GM20431 (cell line): ENCODE measurements around the gene C3orf22.

Source experiments
- in situ Hi-C: fragments of 300-500 bp; cut with MseI, MboI; formaldehyde crosslinking; loops from one replicate; pipeline ENCODE4 v1.15.0; 2020; ENCODE audit warnings: low sequenced_read_pairs; ENCODE audit not compliant: unreplicated experiment

The C3orf22 gene

DNA sequence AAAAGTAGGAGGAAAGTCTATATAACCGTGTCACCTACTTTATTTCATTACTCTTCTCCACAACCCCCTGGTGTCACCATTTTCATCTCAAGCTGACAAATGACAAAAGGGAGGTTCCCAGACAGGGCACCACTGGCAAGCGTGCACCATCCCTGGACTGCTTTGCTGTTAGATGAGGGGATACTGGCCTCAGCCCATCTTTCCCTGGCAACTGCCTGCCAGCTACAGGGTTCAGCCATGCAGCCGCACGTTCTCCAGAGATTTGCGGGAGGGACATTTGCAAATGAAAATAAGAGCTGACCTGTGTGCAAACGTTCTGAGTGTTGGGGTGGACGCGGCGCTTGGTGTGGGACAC is 41.8 kb downstream of the C3orf22 start:
- in situ Hi-C loops = no loop called here

DNA sequence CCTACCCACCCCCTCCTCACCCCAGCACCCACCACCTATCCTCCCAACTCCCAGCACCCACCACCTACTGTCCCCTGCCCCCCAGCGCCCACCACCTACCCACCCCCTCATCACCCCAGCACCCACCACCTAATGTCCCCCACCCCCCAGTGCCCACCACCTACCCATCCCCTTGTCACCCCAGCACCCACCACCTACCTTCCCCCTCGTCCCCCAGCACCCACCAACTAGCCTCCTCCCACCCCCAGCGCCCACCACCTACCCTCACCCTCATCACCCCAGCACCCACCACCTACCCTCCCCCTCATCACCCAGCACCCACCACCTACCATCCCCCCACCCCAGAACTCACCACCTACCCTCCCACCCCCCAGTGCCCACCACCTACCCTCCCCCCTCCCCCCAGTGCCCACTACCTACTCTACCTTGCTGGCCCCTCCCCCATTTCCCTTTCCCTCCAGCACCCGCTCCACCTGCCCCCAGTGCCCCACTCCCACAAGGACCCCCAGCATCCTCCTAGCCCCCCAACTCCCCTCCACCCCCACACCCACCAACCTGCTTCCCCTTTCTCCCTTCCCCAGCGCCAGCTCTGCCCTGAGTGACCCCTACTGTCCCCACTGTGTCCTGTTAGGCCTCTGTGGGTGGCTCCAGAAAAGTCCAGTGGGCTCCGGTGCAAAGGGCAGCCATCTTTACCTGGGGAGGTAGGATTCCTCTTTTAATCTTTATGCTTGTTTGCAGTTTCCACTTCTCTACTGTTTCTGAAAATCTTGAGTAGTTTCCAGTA is 42.4 kb downstream of the C3orf22 start:
- in situ Hi-C loops = no loop called here

GRCh38 chr3:126515066-126515706 is 43.5 kb downstream of the C3orf22 start:
- in situ Hi-C loops = no loop called here

DNA sequence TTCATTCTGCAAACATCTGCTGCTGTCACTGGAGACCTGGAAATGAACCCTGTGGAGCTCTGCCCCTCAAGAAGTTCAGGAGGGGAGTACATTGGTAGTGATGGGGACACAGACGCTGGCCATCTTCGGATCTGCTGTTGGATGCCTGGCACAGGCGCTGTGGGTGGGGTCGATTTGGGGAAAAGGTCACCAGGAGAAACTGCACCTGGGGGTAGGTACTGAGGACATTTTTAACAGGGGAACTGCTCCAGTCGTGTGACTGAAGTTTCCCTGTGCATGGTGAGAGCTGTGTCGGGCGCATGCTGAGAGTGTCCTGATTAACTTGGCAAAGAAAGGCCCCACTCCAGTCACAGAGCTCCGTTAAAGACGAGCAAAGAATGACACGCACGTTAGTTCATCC is 44.6 kb downstream of the C3orf22 start:
- in situ Hi-C loops = no loop called here

- in situ Hi-C loops = no loop called here
These were observed 45.6 kb downstream of the C3orf22 start for GRCh38 chr3:126512916-126513650.

GRCh38 chr3:126512026-126512425 is 46.7 kb downstream of the C3orf22 start:
- in situ Hi-C loops = no loop called here

GRCh38 chr3:126511291-126511690 is 47.4 kb downstream of the C3orf22 start:
- in situ Hi-C loops = no loop called here

GRCh38 chr3:126510308-126510910 is 48.3 kb downstream of the C3orf22 start:
- in situ Hi-C loops = no loop called here

- in situ Hi-C loops = no loop called here
These were observed 49.0 kb downstream of the C3orf22 start for GRCh38 chr3:126509597-126510307.

GRCh38 chr3:126508564-126508964 is 50.2 kb downstream of the C3orf22 start:
- in situ Hi-C loops = no loop called here

DNA sequence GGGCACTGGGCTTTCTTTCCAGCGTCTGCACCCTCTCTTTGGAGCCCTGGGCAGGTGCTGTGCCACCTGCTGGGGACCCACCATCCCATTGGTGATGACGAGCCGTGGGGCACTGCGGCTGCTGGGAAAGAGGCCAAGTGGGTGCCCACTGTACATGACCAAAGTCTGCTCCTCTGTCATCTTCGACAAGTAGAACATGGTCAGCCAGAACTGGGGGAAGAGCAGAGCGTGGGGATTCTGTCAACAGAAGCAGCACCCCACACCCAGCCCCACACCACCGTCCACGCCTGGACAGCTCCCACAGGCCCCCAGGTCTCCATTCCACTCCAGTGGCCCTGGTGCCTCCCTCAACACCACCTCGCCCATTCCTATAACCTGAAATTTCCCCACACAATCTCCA is 50.8 kb downstream of the C3orf22 start:
- in situ Hi-C loops = no loop called here

DNA sequence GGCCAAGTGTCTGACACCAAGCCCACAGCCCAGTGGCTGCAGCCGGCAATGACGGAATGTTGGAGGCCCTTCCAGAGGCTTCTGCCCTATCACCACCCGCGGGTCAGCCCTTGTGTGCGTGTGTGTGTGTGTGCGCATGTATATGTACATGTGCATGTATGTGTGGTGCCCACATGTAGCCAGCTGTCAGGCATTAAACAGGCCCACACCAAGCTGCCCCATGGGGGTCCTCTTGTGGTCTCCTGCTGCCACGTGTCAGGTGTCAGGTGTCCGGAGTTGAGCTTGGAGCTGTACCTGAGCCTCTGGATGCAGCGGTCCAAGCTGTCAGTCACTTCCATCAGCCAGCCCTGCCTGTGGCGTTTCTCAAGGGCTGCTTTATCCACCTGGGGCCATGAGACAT is 55.0 kb downstream of the C3orf22 start:
- in situ Hi-C loops = no loop called here

DNA sequence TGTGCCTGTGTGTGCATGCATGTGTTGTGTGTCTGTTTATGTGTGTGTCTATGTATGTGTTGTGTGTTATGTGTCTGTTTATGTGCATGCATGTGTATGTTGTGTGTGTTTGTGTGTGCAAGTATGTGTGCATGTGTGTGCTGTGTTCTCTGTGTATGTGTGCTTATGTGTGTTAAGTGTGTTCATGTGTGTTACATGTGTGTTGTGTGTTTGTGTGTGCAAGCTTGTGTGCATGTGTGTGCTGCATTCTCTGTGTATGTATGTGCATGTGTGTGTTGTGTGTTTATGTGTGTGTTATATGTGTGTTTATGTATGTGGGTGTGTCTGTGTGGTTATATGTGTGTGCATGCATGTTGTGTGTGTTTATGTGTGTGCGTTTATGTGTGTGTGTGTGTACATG is 56.1 kb downstream of the C3orf22 start:
- in situ Hi-C loops = no loop called here

DNA sequence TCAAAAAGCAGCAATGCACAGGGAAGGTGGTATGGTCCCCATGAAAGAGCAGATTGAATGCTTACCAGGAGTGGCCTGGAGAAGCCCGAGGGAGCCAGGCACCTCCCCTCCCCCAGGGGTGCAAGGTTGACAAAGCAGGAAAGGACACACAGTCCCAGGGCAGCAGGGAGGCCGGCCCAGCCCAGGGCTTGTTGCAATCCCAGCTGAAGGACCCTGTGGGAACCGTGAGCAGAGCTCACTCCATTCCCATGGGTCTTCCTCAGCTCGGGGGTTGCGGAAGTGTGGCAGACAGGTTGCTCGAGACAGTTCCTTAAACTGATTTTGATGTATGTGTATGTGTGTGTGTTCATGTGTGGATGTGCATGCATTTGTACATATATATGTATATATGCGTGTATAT is 57.0 kb downstream of the C3orf22 start:
- in situ Hi-C loops = no loop called here

- in situ Hi-C loops = no loop called here
These were observed 57.7 kb downstream of the C3orf22 start for GRCh38 chr3:126501054-126501453.

DNA sequence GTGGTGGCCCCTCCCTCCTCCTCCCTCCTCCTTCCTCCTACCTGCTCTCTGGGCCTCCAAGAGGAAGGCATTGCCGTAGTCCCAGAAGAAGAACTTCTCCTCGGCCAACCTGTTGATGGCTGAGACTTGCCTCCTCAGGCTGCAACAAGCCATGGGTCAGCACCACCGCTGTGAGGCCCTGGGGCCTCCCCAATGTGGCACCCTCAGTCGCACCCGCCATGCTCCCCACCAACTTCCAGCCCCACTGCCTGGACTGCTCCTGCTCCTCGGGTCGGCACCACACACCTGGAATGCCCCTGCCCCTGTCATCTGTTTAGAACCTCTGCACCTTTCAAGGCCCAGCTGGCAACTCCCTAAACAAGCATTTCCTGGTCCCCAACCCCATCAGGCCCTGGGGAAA is 58.7 kb downstream of the C3orf22 start:
- in situ Hi-C loops = no loop called here
